HUES6 (cell line): ENCODE results near the gene MTOR.
"Not testable (repeated sequence)": the region's sequence is repeated elsewhere in the genome, so short reads cannot be mapped to it uniquely, and the experiment has no call there.

Experiments used
- H3K27ac ChIP-seq: 2 replicates; pipeline ENCODE4 v1.7.0; 2013; ENCODE audit warnings: low read depth, mild to moderate bottlenecking, low read length, inconsistent platforms
- H3K27me3 ChIP-seq: 2 replicates; pipeline ENCODE4 v1.6.1; 2013; ENCODE audit warnings: low read length; ENCODE audit not compliant: control insufficient read depth, insufficient read depth
- H3K36me3 ChIP-seq: 2 replicates; pipeline ENCODE4 v1.6.1; 2013; ENCODE audit warnings: low read length; ENCODE audit not compliant: control insufficient read depth, insufficient read depth
- H3K4me1 ChIP-seq: 2 replicates; pipeline ENCODE4 v1.6.1; 2013; ENCODE audit warnings: low read length; ENCODE audit not compliant: control insufficient read depth, insufficient read depth
- H3K4me3 ChIP-seq: 2 replicates; pipeline ENCODE4 v1.5.1; 2013; ENCODE audit warnings: low read depth, low read length
- H3K9ac ChIP-seq: one replicate; pipeline ENCODE4 v1.6.1; 2013; ENCODE audit warnings: mild to moderate bottlenecking, low read length
- H3K9me3 ChIP-seq: 2 replicates; pipeline ENCODE4 v1.6.1; 2013; ENCODE audit warnings: low read depth, low read length; ENCODE audit not compliant: control insufficient read depth, insufficient read depth

MTOR gene

GRCh38 chr1:11179125-11179524 lies 83.2 kb downstream of the MTOR start:
- H3K9me3 ChIP-seq: no peaks in the 10 kb centered on the region
- no peak overlapping the region for H3K27ac ChIP-seq
- H3K4me3 ChIP-seq: no peak overlapping the region
- no peak overlapping the region for H3K9ac ChIP-seq
- peaks cover 7% of the 10 kb centered on the region; the same call in 1 of the 2 replicates for H3K4me1 ChIP-seq
- no peaks in the 10 kb centered on the region for H3K27me3 ChIP-seq
- peaks cover 49% of the 10 kb centered on the region for H3K36me3 ChIP-seq

- Histone ChIP-seq H3K36me3 (peaks cover 45% of the 10 kb centered on the region), H3K4me1 (peaks cover 7% of the 10 kb centered on the region; the same call in 1 of the 2 replicates), H3K27ac (no peak overlapping the region)
These were observed 84.0 kb downstream of the MTOR start for GRCh38 chr1:11178021-11179015.

GRCh38 chr1:11176081-11176706 lies 86.2 kb downstream of the MTOR start:
- Histone ChIP-seq H3K36me3 (peaks cover 36% of the 10 kb centered on the region), H3K9me3 (no peaks in the 10 kb centered on the region), H3K27ac (no peak overlapping the region), H3K27me3 (no peaks in the 10 kb centered on the region), H3K9ac (no peak overlapping the region), H3K4me3 (no peak overlapping the region), H3K4me1 (peaks cover 7% of the 10 kb centered on the region; the same call in 1 of the 2 replicates)

More at GRCh38 chr1:11178021-11179015, 84.0 kb downstream of the MTOR start:
- no peaks in the 10 kb centered on the region for H3K27me3 ChIP-seq
- no peaks in the 10 kb centered on the region for H3K9me3 ChIP-seq
- H3K4me3 ChIP-seq: no peak overlapping the region
- no peak overlapping the region for H3K9ac ChIP-seq

- no peaks in the 10 kb centered on the region for H3K27me3 ChIP-seq
- H3K4me1 ChIP-seq: peaks cover 7% of the 10 kb centered on the region; the same call in 1 of the 2 replicates
- no peak overlapping the region for H3K27ac ChIP-seq
- no peaks in the 10 kb centered on the region for H3K9me3 ChIP-seq
- peaks cover 31% of the 10 kb centered on the region for H3K36me3 ChIP-seq
- H3K4me3 ChIP-seq: no peak overlapping the region
- no peak overlapping the region for H3K9ac ChIP-seq
These were observed 86.9 kb downstream of the MTOR start for GRCh38 chr1:11175461-11175860.

GRCh38 chr1:11174261-11174942 lies 87.9 kb downstream of the MTOR start:
- Histone ChIP-seq H3K36me3 (peaks cover 24% of the 10 kb centered on the region), H3K27ac (no peak overlapping the region), H3K27me3 (no peaks in the 10 kb centered on the region)

GRCh38 chr1:11170102-11170501 lies 92.2 kb downstream of the MTOR start:
- peaks cover 12% of the 10 kb centered on the region for H3K36me3 ChIP-seq
- H3K9ac ChIP-seq: no peak overlapping the region
- no peaks in the 10 kb centered on the region for H3K27me3 ChIP-seq
- no peaks in the 10 kb centered on the region for H3K4me1 ChIP-seq
- H3K4me3 ChIP-seq: no peak overlapping the region
- H3K9me3 ChIP-seq: no peaks in the 10 kb centered on the region
- no peak overlapping the region for H3K27ac ChIP-seq

More at GRCh38 chr1:11174261-11174942, 87.9 kb downstream of the MTOR start:
- Histone ChIP-seq H3K4me3 (no peak overlapping the region), H3K9me3 (no peaks in the 10 kb centered on the region), H3K4me1 (peaks cover 7% of the 10 kb centered on the region; the same call in 1 of the 2 replicates), H3K9ac (no peak overlapping the region)

- no peaks in the 10 kb centered on the region for H3K9me3 ChIP-seq
- H3K4me1 ChIP-seq: no peaks in the 10 kb centered on the region
- no peak overlapping the region for H3K27ac ChIP-seq
- H3K36me3 ChIP-seq: peaks cover 9% of the 10 kb centered on the region
- H3K4me3 ChIP-seq: no peak overlapping the region
- H3K27me3 ChIP-seq: no peaks in the 10 kb centered on the region
- no peak overlapping the region for H3K9ac ChIP-seq
These were observed 93.1 kb downstream of the MTOR start for GRCh38 chr1:11169202-11169601.

GRCh38 chr1:11168731-11169130 lies 93.6 kb downstream of the MTOR start:
- Histone ChIP-seq H3K4me3 (no peak overlapping the region), H3K27ac (no peak overlapping the region), H3K9ac (no peak overlapping the region), H3K9me3 (no peaks in the 10 kb centered on the region), H3K27me3 (no peaks in the 10 kb centered on the region), H3K36me3 (peaks cover 7% of the 10 kb centered on the region), H3K4me1 (no peaks in the 10 kb centered on the region)

GRCh38 chr1:11166744-11167143 lies 95.6 kb downstream of the MTOR start:
- H3K4me3 ChIP-seq, H3K27ac ChIP-seq, H3K9ac ChIP-seq, H3K9me3 ChIP-seq, H3K27me3 ChIP-seq, H3K36me3 ChIP-seq, H3K4me1 ChIP-seq: not testable (repeated sequence)

- not testable (repeated sequence) for H3K4me3 ChIP-seq, H3K9ac ChIP-seq, H3K4me1 ChIP-seq, H3K27me3 ChIP-seq, H3K27ac ChIP-seq, H3K9me3 ChIP-seq
- H3K36me3 ChIP-seq: peaks cover 16% of the 10 kb centered on the region
These were observed 99.6 kb downstream of the MTOR start for GRCh38 chr1:11162752-11163151.
